Gastroesophageal sphincter (tissue), 3 donors: ENCODE results near the gene MYADML2.

Source experiments
- CTCF ChIP-seq, 4 experiments: fragments of 200-600 bp in 2 of 4; fragments of 450-650 bp in 2 of 4; sonication (generic) in 1 of 4; IDR thresholded peaks; one replicate each; pipeline ENCODE4 v1.5.1; 2017 to 2019; ENCODE audit warnings: antibody characterized with exemption in 4 of 4, mild to moderate bottlenecking in 2 of 4, moderate library complexity in 2 of 4
- POLR2AphosphoS5 ChIP-seq: sonication (generic); formaldehyde crosslinking; IDR thresholded peaks from one replicate; pipeline ENCODE4 v1.6.1; 2017; ENCODE audit warnings: antibody characterized with exemption

DNA sequence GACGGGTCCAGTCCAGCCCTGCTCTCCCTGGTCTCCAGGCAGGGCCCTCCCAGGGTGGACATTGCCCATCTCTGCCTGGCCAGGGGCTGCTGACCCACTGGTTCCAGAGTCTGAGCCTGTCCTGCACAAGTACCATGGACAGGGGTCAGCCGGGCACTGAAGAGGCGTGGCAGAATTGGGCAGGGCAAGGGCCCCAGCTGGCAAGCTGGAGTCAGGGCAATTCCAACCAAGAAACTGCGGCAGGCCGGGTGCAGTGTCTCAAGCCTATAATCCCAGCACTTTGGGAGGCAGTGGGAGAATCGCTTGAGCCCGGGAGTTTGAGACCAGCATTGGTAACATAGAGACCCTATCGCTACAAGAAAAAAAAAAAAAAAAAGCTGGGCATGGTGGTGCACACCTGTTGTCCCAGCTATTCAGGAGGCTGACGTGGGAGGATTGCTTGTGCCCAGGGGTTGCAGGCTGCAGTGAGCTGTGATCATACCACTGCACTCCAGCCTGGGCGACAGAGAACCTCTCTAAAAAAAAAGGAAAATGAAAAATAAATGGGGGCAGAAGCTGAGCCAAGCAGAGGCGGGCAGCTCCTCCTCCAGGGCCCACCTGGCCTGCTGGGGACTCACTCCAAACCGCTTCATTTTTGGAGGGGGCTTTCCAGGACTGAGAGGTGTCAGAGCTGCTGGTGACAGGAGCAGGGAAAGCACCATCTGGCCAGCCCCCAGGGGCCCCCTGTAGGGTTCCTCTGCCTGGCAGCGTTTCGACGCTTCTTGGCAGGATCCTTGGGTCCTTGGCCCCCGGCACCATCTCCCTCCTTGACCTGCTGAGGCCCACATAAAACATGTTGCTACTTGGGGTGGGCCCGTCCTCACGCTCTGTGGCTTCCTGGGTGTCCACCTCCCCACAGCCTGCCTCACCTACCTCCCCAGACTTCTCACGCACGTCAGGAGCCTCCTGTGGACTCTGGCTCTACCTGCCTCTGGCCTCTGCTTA is 16.6 kb downstream of the MYADML2 start:
- TF ChIP-seq CTCF (IDR thresholded peaks at IDR 0.05), result no peak
- no peak for TF ChIP-seq POLR2AphosphoS5
